Amygdala (tissue), 56 donors: Measurements from ENCODE around the gene COMMD4.
"Not testable (repeated sequence)": the region's sequence is repeated elsewhere in the genome, so short reads cannot be mapped to it uniquely, and the experiment has no call there.

ENCODE experiments used
- DNase-seq, 56 donors: peaks; one replicate each; lab custom pipeline; 2025; lab: John Stamatoyannopoulos, UW

The COMMD4 gene

GRCh38 chr15:75368689-75369239, 32.9 kb downstream of the COMMD4 start:
- no peak for DNase-seq

GRCh38 chr15:75369897-75370581, 34.2 kb downstream of the COMMD4 start:
- no peak for DNase-seq

DNA sequence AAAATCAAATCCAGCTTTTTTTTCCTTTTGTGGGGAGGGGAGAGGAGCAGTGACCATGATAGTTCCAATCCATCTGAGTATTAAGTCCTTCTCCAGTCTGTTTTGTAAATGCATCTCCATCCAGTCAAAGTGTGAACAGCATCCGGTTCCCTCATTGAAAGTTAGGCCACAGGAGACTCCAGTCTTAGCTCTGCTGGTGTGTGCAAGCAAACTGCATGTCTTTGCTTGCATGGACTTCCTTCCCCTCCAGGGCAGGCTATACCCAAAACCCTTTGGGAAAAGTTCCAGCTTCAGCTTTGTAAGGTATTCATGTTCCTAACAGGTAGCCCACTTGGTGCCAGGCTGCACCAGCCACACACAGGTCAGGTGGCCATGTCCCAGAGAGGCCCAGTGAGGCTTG, 35.6 kb downstream of the COMMD4 start:
- no peak for DNase-seq

DNA sequence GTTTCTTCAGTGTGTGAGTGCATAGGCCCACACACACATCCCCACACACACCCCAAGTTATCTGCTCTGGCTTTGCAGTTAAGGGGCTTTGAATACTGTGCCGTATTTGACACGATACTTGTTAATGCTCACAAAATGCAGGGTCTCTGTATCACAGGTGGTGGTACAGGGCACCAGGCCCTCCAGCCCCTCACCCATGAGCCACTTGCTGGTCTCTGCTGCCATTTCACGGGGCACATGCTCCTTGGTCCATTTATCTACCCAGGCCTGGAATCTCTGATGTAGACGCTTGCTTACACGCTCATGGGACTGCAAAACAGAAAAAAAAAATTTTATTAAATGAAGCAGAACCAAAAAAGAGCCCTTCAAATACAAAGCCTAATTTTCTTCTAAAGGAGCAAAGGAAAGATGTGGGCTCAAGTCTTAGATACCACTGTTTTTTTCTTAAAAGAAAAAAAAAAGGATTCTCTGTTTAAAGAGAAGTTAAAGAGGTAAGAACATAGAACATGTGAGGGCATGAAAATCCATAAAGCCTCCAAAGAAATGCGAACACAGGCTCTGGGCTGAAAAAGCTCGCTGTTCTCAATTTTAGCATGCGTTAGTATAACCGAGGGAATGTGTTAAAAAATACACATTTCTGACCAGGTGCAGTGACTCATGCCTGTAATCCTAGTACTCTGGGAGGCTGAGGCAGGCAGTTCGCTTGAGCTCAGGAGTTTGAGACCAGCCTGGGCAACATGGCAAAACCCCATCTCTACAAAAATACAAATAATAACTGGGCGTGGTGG, 36.2 kb downstream of the COMMD4 start:
- no peak for DNase-seq

- no peak for DNase-seq
Observed at GRCh38 chr15:75380773-75381172, 44.9 kb downstream of the COMMD4 start.

DNA sequence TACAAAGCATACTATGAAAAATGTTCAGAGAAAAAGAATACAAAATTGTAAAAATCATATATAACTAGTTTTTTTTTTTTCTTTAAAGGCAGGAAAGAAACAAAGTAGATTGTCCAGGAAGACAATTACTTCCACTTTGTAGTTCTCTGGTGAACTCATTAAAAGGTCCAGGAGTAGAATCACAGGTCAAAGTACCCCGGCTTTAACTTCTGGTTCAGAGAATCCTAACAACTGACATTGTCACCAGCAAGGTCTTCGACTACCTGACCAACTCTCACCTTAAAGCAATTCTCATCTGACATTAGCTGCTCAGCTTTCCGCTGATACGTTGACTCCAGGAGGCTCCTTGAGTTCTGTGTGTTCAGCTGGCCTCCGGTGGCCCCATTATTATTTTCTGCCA, 48.1 kb downstream of the COMMD4 start:
- not testable (repeated sequence) for DNase-seq
